Measurements from ENCODE around the gene AMMECR1.
A peak's percentile ranks its signal among the peaks of the same experiment; 100 is the strongest.

The AMMECR1 gene

DNA sequence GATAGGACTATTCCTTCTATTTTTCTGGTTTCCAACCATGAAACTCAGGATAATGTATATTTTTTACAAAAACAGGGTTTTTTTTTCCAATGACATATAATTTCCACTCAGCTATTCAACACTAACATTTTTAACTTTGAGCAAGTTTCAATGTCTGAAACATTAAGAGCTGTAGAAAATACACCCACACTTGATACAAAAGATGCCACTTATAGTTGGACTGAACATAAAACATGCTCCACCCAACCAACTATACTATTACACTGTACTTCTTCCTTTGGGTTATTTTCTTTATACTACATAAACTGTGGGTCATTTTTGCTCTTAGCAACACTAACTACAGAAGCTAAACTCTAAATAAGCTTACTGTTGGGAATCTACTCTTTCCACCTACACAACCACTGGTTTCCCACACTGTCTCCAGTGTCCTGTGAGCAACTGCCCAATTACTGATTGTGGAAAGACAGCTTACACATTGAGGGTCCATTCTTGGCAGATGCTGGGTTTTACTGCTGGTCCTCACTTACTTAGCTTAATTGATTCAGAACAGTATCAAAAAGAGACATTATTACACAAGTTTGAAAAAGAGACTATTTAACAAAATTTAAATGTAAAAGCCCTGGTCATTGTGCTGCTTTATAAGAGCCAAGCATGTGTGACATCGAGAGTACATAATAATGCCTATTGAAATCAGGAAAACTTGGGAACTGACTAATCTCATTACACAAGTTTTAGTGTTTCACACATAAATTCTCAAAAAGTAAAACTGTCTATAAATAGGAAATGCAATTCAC is 6.3 kb downstream of the AMMECR1 start:
- no peak for DNase-seq (ENCODE audit: low spot score)

DNA sequence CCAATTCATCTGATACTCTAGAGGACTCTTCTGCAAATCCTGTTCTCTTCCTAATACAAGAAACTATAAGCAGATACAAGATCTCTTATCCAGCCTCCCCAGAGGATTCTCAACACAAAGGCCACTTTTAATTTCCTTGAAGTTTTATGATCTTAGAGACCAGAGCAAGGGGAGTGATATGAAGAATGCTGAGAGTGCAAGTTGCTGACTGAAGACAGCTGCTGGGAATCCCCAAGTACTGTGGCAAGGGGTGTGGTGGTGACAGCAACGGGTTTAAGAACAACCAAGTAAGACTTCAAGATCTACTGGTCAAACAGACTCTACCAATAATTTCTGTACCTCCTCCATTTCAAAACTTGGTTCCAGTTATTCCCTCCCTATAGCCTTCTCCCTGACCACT is 7.0 kb downstream of the AMMECR1 start:
- DNase-seq (ENCODE audit: low spot score) = no peak

GRCh38 chrX:110310000-110310790 is 7.7 kb downstream of the AMMECR1 start:
- DNase-seq (ENCODE audit: low spot score) = no peak

DNA sequence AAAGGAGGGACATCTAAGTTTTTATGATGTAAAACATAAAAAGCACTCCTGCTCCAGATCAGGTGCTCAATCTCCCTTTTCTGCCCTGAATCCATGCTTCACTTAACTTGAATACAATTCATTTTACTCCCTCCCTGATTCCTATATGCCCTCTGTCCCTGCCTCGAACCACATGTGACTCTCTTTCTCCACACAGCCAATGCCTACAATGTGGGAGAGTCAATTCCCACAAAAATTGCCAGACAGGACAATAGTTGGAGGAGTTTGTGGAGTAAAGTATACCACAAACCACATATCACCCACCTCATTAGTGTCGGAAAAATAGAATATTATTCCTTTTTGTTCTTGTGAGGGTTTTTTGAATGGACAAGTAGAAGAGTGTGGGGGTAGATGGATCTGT is 9.7 kb downstream of the AMMECR1 start:
- no peak for DNase-seq (ENCODE audit: low spot score)

DNA sequence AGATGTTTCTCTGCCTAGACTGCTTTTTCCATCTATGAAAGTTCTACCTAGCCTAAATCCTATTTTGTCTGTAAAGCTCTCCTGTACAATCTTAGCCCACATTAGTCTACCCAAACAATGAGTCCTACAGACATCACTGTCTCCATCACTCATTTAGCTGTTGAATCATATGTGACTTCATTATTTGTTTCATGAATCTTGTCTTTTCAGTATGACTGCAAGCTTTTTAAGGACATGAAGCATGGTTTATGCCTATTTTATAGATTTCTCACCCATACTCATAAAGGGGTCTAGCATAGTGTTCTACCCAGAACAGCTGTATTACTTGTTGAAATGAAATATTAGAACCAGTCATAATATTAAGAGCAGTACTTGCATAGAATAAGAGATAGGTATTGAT is 13.0 kb downstream of the AMMECR1 start:
- no peak for DNase-seq (ENCODE audit: low spot score)

- DNase-seq (ENCODE audit: low spot score) = no peak
These were observed 13.5 kb downstream of the AMMECR1 start for GRCh38 chrX:110304371-110304770.

DNA sequence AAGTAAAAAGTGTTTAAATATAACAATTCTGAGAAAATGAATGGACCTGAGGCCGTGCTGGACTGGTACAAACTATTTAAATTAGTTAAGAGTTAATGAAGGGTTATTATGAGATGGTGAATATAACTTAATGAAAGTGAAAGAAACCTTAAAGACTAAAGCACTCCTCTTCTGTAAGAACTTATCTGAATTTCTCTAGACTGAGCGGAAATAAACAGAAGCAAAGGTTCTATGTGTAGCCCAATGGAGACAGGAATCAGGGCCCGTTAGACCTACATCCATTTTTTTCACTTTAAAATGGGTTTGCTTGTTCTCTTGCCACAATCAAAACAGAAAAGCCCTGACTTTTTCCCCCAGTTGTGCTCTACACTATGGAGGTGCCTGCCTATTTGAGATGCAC is 14.9 kb downstream of the AMMECR1 start:
- DNase-seq (ENCODE audit: low spot score) = no peak

DNA sequence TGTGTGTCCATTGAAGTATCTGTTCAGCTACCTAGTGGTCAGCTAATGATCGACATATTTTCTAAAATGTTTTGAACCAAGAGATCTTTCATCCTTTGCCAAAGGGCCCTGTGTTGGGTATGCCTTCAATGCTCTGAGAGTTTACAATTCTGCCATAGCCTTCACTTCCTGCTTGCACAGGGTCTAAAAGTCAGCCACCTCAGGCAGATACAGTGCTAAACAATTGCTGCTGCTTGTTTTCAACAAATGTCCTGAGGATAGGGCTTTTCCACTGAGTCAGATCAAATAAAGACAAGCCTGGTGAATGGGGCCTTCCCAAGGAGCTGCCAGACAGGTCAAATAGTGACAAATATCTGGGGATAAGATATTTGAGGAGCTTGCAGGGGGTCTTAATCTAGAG is 16.7 kb downstream of the AMMECR1 start:
- no peak for DNase-seq (ENCODE audit: low spot score)

- no peak for DNase-seq (ENCODE audit: low spot score)
These were observed 23.8 kb downstream of the AMMECR1 start for GRCh38 chrX:110294087-110294486.

DNA sequence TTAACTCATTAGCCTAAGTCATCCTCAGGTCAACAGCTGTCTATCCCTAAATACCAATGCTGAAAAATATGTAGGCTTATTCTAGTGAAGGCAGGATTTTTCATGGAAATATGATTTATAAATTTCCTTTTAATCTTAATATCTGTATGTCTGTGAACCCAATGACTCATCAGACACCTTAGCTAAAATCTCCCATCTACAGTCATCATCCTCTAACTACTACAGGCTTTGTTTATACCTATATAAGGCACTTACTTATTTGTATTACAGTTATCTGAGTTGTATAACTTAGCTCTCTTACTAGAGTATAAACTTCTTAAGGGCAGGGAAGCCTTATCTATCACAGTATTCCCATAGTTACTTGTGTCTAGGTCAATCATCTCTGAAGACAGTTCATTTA is 24.2 kb downstream of the AMMECR1 start:
- no peak for DNase-seq (ENCODE audit: low spot score)

- DNase-seq (ENCODE audit: low spot score) = no peak
These were observed 30.3 kb downstream of the AMMECR1 start for GRCh38 chrX:110287605-110288004.

DNA sequence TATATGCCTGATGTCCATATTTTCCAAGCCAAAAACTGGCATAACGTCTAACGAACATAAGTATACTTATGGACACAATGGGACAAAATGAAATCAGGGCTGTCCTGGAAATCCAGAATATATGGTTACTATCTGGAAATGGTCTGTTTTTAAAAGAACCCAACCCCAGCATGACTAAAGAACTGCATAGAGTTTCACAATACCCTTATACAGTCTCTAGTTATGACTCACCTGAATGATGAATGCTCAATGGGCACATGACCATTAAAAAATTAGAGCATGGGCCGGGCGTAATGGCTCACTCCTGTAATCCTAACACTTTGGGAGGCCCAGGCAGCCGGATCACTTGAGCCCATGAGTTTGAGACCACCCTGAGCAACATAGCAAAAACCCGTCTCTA is 31.8 kb downstream of the AMMECR1 start:
- DNase-seq (ENCODE audit: low spot score) = peak; percentile 20

DNA sequence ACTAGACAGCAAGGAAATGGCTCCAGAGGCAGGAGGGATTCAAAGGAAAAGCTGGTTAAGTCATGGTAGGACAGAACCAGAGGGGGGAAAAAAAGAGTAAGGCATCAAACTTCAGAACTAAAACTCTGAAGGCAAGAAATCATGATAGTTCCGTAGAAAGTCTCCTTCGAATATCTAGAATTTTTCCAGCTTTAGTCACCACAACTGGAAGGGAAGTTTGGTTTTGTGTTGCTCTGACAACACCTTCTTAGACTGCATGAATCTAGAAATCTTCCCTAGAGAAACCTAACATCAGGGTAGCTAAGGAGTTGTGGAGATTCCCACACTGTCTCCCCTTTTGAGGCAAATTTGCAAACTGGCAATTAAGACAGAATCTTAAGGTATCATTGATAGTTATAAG is 33.7 kb downstream of the AMMECR1 start:
- peak; percentile 11 for DNase-seq (ENCODE audit: low spot score)

DNA sequence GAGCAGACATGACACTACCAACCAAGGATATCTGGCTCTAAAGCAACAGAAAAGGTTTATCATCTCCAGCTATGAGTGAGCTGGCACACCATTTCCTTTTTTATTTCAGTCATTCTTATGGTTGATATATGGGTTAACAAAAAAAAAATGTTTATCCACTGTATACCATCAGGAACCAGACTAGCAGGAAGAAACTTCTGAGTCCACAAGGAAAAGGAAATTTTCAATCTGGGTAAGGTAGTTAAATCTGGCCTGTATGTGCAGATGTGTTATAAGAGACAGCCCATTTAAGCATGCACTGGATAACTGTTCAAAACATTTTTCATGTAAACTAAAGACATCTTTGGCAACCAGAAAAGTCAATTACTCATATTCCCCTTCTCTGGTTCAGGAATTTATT is 35.0 kb downstream of the AMMECR1 start:
- no peak for DNase-seq (ENCODE audit: low spot score)

DNA sequence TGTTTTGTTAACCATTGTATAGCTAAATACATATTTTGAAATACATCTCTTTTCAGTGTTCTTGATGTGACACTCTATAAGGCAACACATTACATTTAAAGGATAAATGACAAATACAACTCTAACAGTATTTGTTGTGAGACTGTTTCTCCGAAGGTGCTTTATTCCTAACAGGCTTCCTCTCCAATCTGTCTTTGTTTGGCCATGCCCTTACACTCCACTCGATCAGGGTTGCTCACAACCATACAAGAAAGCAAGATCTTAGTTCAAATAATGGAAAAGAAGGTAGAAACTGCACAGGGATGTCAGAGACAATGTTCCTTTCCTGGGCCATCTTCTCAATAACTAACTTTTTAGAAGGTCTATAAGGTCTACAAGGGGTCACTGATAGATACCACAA is 36.5 kb downstream of the AMMECR1 start:
- DNase-seq (ENCODE audit: low spot score) = no peak

DNA sequence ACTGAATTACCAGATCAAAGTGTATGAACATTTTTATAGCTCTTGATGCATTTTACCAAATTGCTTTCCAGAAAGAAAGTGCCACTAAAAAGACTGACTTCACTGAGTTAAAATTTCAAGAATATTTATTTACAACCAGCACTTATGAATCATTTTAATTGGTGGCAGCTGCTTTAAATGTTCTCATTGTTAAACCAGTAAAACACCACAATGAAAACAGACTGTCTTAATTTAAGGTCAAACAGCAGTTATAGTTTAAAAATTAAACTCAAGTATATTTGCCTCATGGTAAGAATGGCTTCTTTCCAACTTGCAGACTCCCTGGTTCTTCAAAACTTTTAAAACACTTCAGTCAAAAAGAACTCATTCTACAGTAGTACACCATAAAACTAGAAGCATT is 36.9 kb downstream of the AMMECR1 start:
- no peak for DNase-seq (ENCODE audit: low spot score)

- DNase-seq (ENCODE audit: low spot score) = no peak
These were observed 40.3 kb downstream of the AMMECR1 start for GRCh38 chrX:110277609-110278008.

DNA sequence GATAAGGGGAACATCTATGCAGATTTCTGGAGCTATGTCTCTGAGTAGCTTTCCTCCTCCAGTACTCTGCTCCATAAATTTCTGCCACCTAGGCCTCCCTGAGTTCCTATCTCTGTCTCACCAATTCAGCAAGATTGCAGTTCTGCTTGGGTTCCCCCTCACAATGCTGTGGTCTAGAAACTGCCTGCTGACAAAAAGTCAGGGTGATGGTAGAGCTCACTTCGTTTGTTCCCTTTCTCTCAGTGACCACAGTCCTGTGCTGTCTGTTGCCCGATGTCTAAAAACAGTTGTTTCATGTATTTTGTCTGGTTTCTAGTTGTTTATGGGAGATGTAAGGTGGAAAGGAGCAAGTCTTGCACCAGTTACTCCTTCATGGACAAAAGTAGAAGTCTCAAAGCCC is 41.1 kb downstream of the AMMECR1 start:
- no peak for DNase-seq (ENCODE audit: low spot score)

DNA sequence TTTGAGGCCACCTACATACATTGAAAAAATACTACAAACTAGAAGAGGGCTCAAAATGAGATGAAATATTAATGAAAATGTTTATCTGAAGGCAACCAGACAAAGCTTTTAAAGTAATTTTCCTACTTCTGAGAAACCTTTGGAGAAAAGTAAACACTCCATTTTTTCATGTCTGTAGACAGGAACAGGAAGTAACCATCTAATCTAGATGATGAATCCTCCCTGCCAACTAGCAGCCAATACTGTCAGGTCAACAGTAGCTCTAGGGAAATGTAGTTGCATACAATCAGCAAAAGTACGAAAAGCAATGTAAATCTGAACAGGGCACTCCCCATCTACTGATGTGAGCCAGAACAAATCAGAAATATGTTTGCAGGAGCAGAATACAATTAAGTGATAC is 49.0 kb downstream of the AMMECR1 start:
- no peak for DNase-seq (ENCODE audit: low spot score)

DNA sequence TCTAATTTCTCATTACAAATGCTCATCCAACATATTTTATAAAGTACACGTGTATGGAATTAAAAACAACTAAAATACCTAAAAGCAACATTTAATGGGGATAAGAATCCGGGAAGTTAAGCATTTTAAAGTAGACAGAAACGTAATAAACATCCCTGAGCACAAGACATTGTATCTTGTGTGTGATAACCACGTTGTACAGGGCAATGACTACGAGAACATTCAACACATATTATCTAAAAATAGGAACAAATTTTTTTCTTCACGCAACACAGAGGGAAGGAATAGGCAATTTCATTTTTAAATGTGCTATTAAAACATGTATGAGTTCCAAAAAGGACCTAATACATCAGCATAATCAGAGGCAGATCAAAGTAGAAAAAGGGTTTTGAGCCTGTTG is 49.5 kb downstream of the AMMECR1 start:
- DNase-seq (ENCODE audit: low spot score) = no peak

GRCh38 chrX:110267874-110268273 is 50.0 kb downstream of the AMMECR1 start:
- DNase-seq (ENCODE audit: low spot score) = no peak

DNA sequence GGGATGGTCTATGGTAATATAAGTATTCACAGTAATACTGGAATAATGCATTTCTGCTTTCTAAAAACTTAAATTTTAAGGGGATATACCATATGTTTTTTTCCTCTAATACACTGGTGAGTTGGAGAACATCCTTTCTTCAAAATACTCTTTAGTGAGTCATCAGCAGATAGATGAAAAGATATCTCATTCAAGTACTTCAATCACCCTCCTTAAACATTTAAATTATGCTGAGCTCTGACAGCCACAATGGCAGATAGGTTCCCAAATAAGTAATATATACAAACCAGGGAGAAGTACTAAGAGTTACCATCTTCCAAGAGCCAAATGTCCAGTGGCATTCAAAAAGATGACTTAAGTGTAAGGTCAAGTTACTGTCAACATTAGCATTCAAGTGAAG is 52.2 kb downstream of the AMMECR1 start:
- no peak for DNase-seq (ENCODE audit: low spot score)

- no peak for DNase-seq (ENCODE audit: low spot score)
These were observed 58.8 kb downstream of the AMMECR1 start for GRCh38 chrX:110259117-110259516.

GRCh38 chrX:110258552-110258951 is 59.3 kb downstream of the AMMECR1 start:
- DNase-seq (ENCODE audit: low spot score) = no peak

Data from hepatic stellate cell (primary cell).